ENCODE measurements around the gene CFAP126. TPM values are rescaled to one million over a fixed set of nuclear protein-coding genes. Genes with fewer than 3 reads are reported as not detected.
"Not testable (repeated sequence)": the region's sequence is repeated elsewhere in the genome, so short reads cannot be mapped to it uniquely, and the experiment has no call there.

The CFAP126 gene
- total RNA-seq, 1 donor from 2014 or later = not detected

DNA sequence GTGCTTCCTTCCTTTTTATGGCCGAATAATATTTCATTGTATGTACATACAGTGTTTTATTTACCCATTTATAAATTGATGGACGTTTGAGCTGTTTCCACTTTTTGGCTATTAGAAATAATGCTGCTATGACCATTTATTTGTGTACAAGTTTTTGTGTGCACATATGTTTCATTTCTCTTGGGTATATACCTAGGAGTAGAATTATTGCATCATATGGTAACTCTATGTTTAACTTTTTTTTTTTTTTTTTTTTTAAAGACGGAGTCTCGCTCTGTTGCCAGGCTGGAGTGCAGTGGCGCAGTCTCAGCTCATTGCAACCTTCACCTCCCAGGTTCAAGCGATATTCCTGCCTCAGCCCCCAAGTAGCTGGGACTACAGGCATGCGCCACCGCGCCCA, 34.5 kb downstream of the CFAP126 start:
- Histone ChIP-seq H3F3A (ENCODE audit: low read depth) (no peaks in the 10 kb centered on the region), H3K9me3 (ENCODE audit: low read depth) (no peaks in the 10 kb centered on the region), H3K36me3 (peaks cover 4% of the 10 kb centered on the region), H3K4me3 (no peak overlapping the region), H3K9ac (no peak overlapping the region), H3K4me1 (no peaks in the 10 kb centered on the region), H4K20me1 (ENCODE audit: low read depth) (no peaks in the 10 kb centered on the region), H3K27ac (no peak overlapping the region), H2AFZ (replicated peaks) (no peak overlapping the region), H3K4me2 (no peak overlapping the region), H3K79me2 (ENCODE audit: low read depth) (no peaks in the 10 kb centered on the region), H3K27me3 (no peaks in the 10 kb centered on the region)
- Mint-ChIP-seq H3K27ac (no peak overlapping the region), H3K36me3 (peaks cover 12% of the 10 kb centered on the region), H3K4me3 (no peak overlapping the region), H3K9me3 (no peaks in the 10 kb centered on the region), H3K27me3 (ENCODE audit: insufficient read depth, low read depth) (no peaks in the 10 kb centered on the region), H3K4me1 (no peaks in the 10 kb centered on the region)
- no peak for DNase-seq (ENCODE audit: low spot score)
- TF ChIP-seq EZH2 (IDR thresholded peaks at IDR 0.05) (no peak), EZH2phosphoT487 (IDR thresholded peaks at IDR 0.05) (no peak)
- TF ChIP-seq, protein P1, sequence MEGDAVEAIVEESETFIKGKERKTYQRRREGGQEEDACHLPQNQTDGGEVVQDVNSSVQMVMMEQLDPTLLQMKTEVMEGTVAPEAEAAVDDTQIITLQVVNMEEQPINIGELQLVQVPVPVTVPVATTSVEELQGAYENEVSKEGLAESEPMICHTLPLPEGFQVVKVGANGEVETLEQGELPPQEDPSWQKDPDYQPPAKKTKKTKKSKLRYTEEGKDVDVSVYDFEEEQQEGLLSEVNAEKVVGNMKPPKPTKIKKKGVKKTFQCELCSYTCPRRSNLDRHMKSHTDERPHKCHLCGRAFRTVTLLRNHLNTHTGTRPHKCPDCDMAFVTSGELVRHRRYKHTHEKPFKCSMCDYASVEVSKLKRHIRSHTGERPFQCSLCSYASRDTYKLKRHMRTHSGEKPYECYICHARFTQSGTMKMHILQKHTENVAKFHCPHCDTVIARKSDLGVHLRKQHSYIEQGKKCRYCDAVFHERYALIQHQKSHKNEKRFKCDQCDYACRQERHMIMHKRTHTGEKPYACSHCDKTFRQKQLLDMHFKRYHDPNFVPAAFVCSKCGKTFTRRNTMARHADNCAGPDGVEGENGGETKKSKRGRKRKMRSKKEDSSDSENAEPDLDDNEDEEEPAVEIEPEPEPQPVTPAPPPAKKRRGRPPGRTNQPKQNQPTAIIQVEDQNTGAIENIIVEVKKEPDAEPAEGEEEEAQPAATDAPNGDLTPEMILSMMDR (IDR thresholded peaks at IDR 0.05) = no peak

GRCh38 chr1:161330346-161330745, 37.3 kb downstream of the CFAP126 start:
- Histone ChIP-seq H3K9me3 (ENCODE audit: low read depth) (no peaks in the 10 kb centered on the region), H3K36me3 (peaks cover 4% of the 10 kb centered on the region), H3K27ac (no peak overlapping the region), H3K4me2 (no peak overlapping the region), H4K20me1 (ENCODE audit: low read depth) (no peaks in the 10 kb centered on the region), H3K9ac (no peak overlapping the region), H3K27me3 (no peaks in the 10 kb centered on the region), H2AFZ (replicated peaks) (no peak overlapping the region), H3F3A (ENCODE audit: low read depth) (no peaks in the 10 kb centered on the region), H3K4me3 (no peak overlapping the region), H3K79me2 (ENCODE audit: low read depth) (no peaks in the 10 kb centered on the region), H3K4me1 (no peaks in the 10 kb centered on the region)
- no peak overlapping the region for H3K27ac Mint-ChIP-seq
- no peak overlapping the region for H3K4me3 Mint-ChIP-seq
- H3K27me3 Mint-ChIP-seq (ENCODE audit: insufficient read depth, low read depth) = no peaks in the 10 kb centered on the region
- H3K9me3 Mint-ChIP-seq = no peaks in the 10 kb centered on the region
- DNase-seq (ENCODE audit: low spot score) = no peak
- TF ChIP-seq EZH2phosphoT487 (IDR thresholded peaks at IDR 0.05) = no peak
- TF ChIP-seq EZH2 (IDR thresholded peaks at IDR 0.05) = no peak
- TF ChIP-seq, protein P1 (IDR thresholded peaks at IDR 0.05) = no peak
- no peaks in the 10 kb centered on the region for H3K4me1 Mint-ChIP-seq
- peaks cover 16% of the 10 kb centered on the region for H3K36me3 Mint-ChIP-seq

DNA sequence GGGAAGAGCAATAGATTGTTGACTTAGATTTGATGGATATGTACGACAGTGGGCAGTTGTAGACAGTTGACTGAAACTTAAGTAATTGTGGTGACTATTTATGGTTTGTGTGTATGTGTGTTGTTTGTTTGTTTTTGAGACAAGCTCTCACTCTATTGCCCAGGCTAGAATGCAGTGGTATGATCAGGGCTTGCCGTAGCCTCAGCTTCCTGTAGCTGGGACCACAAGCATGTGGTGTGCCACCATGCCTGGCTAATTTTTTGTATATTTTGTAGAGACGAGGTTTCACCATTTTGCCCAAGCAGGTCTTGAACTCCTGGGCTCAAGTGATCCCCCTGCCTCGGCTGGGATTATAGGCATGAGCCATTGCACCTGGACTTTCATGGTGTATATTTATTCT, 43.7 kb downstream of the CFAP126 start:
- Histone ChIP-seq H3F3A (ENCODE audit: low read depth) (no peaks in the 10 kb centered on the region), H3K9ac (no peak overlapping the region), H3K4me2 (no peak overlapping the region), H2AFZ (replicated peaks) (no peak overlapping the region), H3K4me1 (no peaks in the 10 kb centered on the region), H4K20me1 (ENCODE audit: low read depth) (peaks cover 13% of the 10 kb centered on the region), H3K27me3 (no peaks in the 10 kb centered on the region), H3K79me2 (ENCODE audit: low read depth) (peaks cover 36% of the 10 kb centered on the region), H3K36me3 (no peaks in the 10 kb centered on the region), H3K27ac (no peak overlapping the region), H3K4me3 (no peak overlapping the region), H3K9me3 (ENCODE audit: low read depth) (no peaks in the 10 kb centered on the region)
- no peak overlapping the region for H3K27ac Mint-ChIP-seq
- no peaks in the 10 kb centered on the region for H3K4me1 Mint-ChIP-seq
- peaks cover 12% of the 10 kb centered on the region for H3K36me3 Mint-ChIP-seq
- no peaks in the 10 kb centered on the region for H3K9me3 Mint-ChIP-seq
- H3K4me3 Mint-ChIP-seq = no peak overlapping the region
- H3K27me3 Mint-ChIP-seq (ENCODE audit: insufficient read depth, low read depth) = no peaks in the 10 kb centered on the region
- no peak for DNase-seq (ENCODE audit: low spot score)
- TF ChIP-seq EZH2phosphoT487 (IDR thresholded peaks at IDR 0.05) (no peak), EZH2 (IDR thresholded peaks at IDR 0.05) (no peak)
- TF ChIP-seq, protein P1 (IDR thresholded peaks at IDR 0.05) = no peak

DNA sequence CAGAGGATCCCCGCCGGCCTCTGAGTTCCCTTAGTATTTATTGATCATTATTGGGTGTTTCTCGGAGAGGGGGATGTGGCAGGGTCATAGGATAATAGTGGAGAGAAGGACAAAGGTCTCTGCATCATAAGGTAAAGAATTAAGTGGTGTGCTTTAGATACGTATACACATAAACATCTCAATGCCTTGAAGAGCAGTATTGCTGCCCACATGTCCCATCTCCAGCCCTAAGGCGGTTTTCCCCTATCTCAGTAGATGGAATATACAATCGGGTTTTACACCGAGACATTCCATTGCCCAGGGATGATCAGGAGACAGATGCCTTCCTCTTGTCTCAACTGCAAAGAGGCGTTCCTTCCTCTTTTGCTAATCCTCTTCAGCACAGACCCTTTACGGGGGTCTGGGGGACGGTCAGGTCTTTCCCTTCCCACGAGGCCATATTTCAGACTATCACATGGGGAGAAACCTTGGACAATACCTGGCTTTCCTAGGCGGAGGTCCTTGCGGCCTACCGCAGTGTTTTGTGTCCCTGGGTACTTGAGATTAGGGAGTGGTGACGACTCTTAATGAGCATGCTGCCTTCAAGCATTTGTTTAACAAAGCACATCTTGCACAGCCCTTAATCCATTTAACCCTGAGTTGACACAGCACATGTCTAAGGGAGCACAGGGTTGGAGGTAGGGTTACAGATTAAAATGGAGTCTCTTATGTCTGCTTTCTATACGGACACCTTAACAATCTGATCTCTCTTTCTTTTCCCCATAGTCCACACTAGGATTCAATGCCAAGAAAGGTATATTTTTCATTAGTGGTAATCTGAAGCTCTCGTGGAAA, 51.6 kb downstream of the CFAP126 start:
- not testable (repeated sequence) for H3K9me3 Mint-ChIP-seq; H3K27me3 Mint-ChIP-seq (ENCODE audit: insufficient read depth, low read depth); H3K9ac ChIP-seq; H3K36me3 Mint-ChIP-seq; H3K9me3 ChIP-seq (ENCODE audit: low read depth); H3K27ac ChIP-seq; H3K36me3 ChIP-seq; H2AFZ ChIP-seq (replicated peaks); H3K27me3 ChIP-seq; H3K27ac Mint-ChIP-seq
- H3K4me1 Mint-ChIP-seq = peaks cover 24% of the 10 kb centered on the region
- peaks cover 18% of the 10 kb centered on the region for H3K4me1 ChIP-seq
- H3F3A ChIP-seq (ENCODE audit: low read depth) = peaks cover 20% of the 10 kb centered on the region
- peaks cover 61% of the 10 kb centered on the region for H3K79me2 ChIP-seq (ENCODE audit: low read depth)
- H3K4me3 ChIP-seq = peak overlapping the region; percentile 34
- H4K20me1 ChIP-seq (ENCODE audit: low read depth) = peaks cover 53% of the 10 kb centered on the region
- H3K4me2 ChIP-seq = peak overlapping the region; percentile 91
- H3K4me3 Mint-ChIP-seq = peak overlapping the region; percentile 98
- peak; percentile 55 for DNase-seq (ENCODE audit: low spot score)

All from neural progenitor cell (in vitro differentiated cells).